LNCAP (cell line): ENCODE results near the gene DRGX.

Experiments used
- CTCF ChIP-seq: fragments of 450-650 bp; IDR thresholded peaks from 2 replicates; pipeline ENCODE4 v1.5.1; 2017; ENCODE audit warnings: mild to moderate bottlenecking

The DRGX gene

GRCh38 chr10:49369216-49370162, 26.4 kb downstream of the DRGX start:
- TF ChIP-seq CTCF, result no peak

GRCh38 chr10:49368256-49368655, 27.6 kb downstream of the DRGX start:
- TF ChIP-seq CTCF, result no peak

GRCh38 chr10:49367600-49367999, 28.3 kb downstream of the DRGX start:
- TF ChIP-seq CTCF, result no peak

- TF ChIP-seq CTCF, result no peak
Measured at GRCh38 chr10:49366460-49366859, 29.4 kb downstream of the DRGX start.

GRCh38 chr10:49365675-49366415, 30.0 kb downstream of the DRGX start:
- no peak for TF ChIP-seq CTCF

- TF ChIP-seq CTCF, result no peak
Measured at GRCh38 chr10:49365275-49365674, 30.6 kb downstream of the DRGX start.

GRCh38 chr10:49364747-49365146, 31.1 kb downstream of the DRGX start:
- no peak for TF ChIP-seq CTCF
